Gastroesophageal sphincter (tissue), 4 donors: Measurements from ENCODE around the gene TPGS1. TPM values are rescaled to one million over a fixed set of nuclear protein-coding genes. Genes with fewer than 3 reads are reported as not detected.

Source experiments
- ATAC-seq: fragments of 150-250 bp; one replicate; pipeline ENCODE4 v1.9.1; 2016; ENCODE audit warnings: mild to moderate bottlenecking, moderate library complexity
- H3K27ac ChIP-seq, 4 donors: fragments of 200-600 bp; sonication (generic) in 3 of 4; 1 replicate in 3 of 4; 2 replicates in 1 of 4; pipeline ENCODE4 v1.5.1; 2016 to 2019
- H3K27me3 ChIP-seq: fragments of 200-600 bp; sonication (generic); one replicate; pipeline ENCODE4 v1.5.1; 2019
- H3K36me3 ChIP-seq, 2 donors: fragments of 200-600 bp; sonication (generic); one replicate each; pipeline ENCODE4 v1.5.1; 2019; ENCODE audit warnings: control low read depth in 1 of 2
- H3K4me1 ChIP-seq, 3 donors: fragments of 200-600 bp; sonication (generic); 1 replicate in 2 of 3; 2 replicates in 1 of 3; pipeline ENCODE4 v1.5.1; 2016 to 2019; ENCODE audit warnings: control low read depth in 2 of 3
- H3K4me3 ChIP-seq, 2 donors: fragments of 200-600 bp; sonication (generic); one replicate each; pipeline ENCODE4 v1.5.1; 2019; ENCODE audit warnings: mild to moderate bottlenecking in 1 of 2, moderate library complexity in 1 of 2
- H3K9me3 ChIP-seq, 3 donors: fragments of 200-600 bp; sonication (generic); one replicate each; pipeline ENCODE4 v1.5.1; 2017 to 2019; ENCODE audit warnings: control low read depth in 2 of 3
- EP300 ChIP-seq: sonication (generic); formaldehyde crosslinking; IDR thresholded peaks from one replicate; pipeline ENCODE4 v1.6.1; 2017; ENCODE audit warnings: antibody characterized with exemption, mild to moderate bottlenecking
- POLR2A ChIP-seq, 2 donors: fragments of 450-650 bp; IDR thresholded peaks; one replicate each; pipeline ENCODE4 v1.6.1; 2017; ENCODE audit warnings: antibody characterized with exemption in 2 of 2, mild to moderate bottlenecking in 2 of 2, moderate library complexity in 1 of 2
- POLR2AphosphoS5 ChIP-seq: sonication (generic); formaldehyde crosslinking; IDR thresholded peaks from one replicate; pipeline ENCODE4 v1.6.1; 2017; ENCODE audit warnings: antibody characterized with exemption
- WGBS, 2 donors: methylation state at CpG; one replicate each; pipeline ENCODE4 v1.1.5; 2018; ENCODE audit warnings: low coverage in 1 of 2; 5-methylcytosine and 5-hydroxymethylcytosine counted together
- total RNA-seq, 4 donors: library from RNA; depleted of rRNA; stranded (reverse); fragments of >200 nt; gene quantifications; one replicate each; pipeline ENCODE4 v1.1.0, GENCODE V29; 2016
- TF ChIP-seq, protein P1 (sequence below), 4 experiments: fragments of 200-600 bp in 2 of 4; fragments of 450-650 bp in 2 of 4; sonication (generic) in 1 of 4; IDR thresholded peaks; one replicate each; pipeline ENCODE4 v1.5.1; 2017 to 2019; ENCODE audit warnings: antibody characterized with exemption in 4 of 4, mild to moderate bottlenecking in 2 of 4, moderate library complexity in 2 of 4

Gene TPGS1
- total RNA-seq, 4 donors from 2014 or later: 50.3 to 83.9 (median 69.7) TPM

DNA sequence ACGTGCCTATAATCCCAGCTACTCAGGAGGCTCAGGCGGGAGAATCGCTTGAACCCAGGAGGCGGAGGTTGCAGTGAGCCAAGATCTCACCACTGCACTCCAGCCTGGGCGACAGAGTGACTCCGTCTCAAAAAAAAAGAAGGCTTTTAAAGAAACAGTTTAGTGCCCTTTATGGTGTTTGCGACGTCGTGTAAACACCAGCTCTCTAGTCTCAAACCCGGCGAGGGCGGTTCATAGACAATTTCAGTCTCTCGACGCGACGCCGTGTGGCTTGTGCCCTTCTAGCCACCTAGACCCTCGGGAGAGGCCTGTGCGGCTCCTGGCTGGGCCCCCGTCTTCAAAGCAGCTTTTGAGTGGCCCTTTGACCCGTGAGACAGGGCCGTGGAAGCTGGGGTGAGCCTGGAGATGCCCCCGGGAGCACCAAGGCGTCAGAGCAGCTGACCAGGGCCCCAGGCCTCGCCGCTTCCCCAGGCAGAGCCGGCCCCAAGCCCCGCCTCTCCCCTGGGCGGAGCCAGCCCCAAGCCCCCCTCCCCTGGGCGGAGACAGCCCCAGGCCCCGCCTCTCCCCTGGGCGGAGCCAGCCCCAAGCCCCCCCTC, 16.1 kb upstream of the TPGS1 start:
- no peak overlapping the region for H3K27ac ChIP-seq
- H3K4me3 ChIP-seq: no peak overlapping the region
- TF ChIP-seq POLR2A (IDR thresholded peaks at IDR 0.05): no peak
- no peak for TF ChIP-seq EP300
- no peak for TF ChIP-seq POLR2AphosphoS5
- TF ChIP-seq, protein P1, sequence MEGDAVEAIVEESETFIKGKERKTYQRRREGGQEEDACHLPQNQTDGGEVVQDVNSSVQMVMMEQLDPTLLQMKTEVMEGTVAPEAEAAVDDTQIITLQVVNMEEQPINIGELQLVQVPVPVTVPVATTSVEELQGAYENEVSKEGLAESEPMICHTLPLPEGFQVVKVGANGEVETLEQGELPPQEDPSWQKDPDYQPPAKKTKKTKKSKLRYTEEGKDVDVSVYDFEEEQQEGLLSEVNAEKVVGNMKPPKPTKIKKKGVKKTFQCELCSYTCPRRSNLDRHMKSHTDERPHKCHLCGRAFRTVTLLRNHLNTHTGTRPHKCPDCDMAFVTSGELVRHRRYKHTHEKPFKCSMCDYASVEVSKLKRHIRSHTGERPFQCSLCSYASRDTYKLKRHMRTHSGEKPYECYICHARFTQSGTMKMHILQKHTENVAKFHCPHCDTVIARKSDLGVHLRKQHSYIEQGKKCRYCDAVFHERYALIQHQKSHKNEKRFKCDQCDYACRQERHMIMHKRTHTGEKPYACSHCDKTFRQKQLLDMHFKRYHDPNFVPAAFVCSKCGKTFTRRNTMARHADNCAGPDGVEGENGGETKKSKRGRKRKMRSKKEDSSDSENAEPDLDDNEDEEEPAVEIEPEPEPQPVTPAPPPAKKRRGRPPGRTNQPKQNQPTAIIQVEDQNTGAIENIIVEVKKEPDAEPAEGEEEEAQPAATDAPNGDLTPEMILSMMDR (IDR thresholded peaks at IDR 0.05): no peak
- peaks cover 0 to 36% (median 4%) of the 10 kb centered on the region in 3 donors for H3K4me1 ChIP-seq
- no peaks in the 10 kb centered on the region for H3K36me3 ChIP-seq
- ATAC-seq: no peak
- no peaks in the 10 kb centered on the region for H3K9me3 ChIP-seq
- H3K27me3 ChIP-seq: peaks cover 30% of the 10 kb centered on the region
- 82% methylated on average over 9 of the region's 32 CpGs; no CpG with 5 or more reads in 1 of the 2 donors for WGBS, 2 donors

DNA sequence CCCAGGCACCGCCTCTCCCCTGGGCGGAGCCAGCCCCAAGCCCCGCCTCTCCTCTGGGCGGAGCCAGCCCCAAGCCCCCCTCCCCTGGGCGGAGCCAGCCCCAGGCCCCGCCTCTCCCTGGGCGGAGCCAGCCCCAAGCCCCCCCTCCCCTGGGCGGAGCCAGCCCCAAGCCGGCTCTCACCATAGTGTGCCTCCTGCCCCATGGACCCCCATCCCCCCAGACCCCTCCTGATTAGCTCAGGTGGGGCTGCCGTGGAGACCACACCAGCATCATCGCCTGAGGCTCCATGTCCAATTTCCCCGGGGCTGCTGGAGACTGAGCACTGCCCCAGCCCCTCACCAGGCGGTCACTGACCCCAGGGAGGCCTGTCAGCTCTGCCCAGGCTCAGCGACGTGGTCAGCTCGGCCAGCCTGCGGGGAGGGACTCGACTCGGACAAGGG, 15.2 kb upstream of the TPGS1 start:
- no peaks in the 10 kb centered on the region for H3K36me3 ChIP-seq
- peaks cover 28% of the 10 kb centered on the region for H3K27me3 ChIP-seq
- no peaks in the 10 kb centered on the region for H3K9me3 ChIP-seq
- no peak overlapping the region for H3K4me3 ChIP-seq
- TF ChIP-seq EP300 (no peak), POLR2AphosphoS5 (no peak), POLR2A (IDR thresholded peaks at IDR 0.05) (no peak)
- TF ChIP-seq, protein P1 (IDR thresholded peaks at IDR 0.05): no peak
- WGBS, 2 donors: no CpG with 5 or more reads among the region's 19 CpGs
- ATAC-seq: no peak
- peaks cover 0 to 36% (median 4%) of the 10 kb centered on the region in 3 donors for H3K4me1 ChIP-seq
- H3K27ac ChIP-seq: no peak overlapping the region

DNA sequence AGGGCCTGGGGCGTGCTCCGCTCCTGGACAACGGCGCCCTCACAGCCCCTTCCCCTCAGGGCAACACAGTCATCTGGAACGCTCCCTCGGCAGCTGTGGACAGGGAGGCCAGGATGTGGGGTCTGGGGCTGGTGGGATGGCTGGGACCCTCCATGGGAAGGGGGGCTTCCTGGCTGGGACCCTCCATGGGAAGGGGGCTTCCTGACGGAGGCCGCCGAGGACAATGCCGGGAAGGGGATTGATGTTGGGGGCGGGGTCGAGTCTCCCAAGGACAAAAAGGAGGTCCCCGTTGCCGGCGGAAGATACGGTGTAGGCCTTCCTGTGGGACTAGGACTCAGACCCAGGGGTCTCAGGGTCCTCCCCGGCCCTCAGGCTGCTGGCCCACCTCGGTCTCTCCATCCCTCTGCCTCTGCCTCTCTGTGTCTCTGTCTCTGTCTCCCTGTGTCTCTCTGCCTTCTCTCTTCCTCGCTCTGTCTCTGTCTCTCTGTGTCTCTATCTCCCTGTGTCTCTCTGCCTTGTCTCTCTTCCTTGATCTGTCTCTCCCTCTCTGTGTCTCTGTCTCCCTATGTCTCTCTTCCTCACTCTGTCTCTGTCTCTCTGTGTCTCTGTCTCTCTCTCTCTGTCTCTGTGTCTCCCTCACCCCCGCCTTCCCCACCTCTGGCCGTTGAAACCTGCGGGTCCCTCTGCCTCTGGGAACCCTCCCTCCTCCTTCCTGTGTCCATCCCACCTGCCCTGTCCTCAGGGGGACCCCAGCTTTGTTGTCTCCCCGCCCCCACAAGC, 13.7 kb upstream of the TPGS1 start:
- WGBS, 2 donors: 73 to 76% methylated on average over 8 to 10 of the region's 23 CpGs

DNA sequence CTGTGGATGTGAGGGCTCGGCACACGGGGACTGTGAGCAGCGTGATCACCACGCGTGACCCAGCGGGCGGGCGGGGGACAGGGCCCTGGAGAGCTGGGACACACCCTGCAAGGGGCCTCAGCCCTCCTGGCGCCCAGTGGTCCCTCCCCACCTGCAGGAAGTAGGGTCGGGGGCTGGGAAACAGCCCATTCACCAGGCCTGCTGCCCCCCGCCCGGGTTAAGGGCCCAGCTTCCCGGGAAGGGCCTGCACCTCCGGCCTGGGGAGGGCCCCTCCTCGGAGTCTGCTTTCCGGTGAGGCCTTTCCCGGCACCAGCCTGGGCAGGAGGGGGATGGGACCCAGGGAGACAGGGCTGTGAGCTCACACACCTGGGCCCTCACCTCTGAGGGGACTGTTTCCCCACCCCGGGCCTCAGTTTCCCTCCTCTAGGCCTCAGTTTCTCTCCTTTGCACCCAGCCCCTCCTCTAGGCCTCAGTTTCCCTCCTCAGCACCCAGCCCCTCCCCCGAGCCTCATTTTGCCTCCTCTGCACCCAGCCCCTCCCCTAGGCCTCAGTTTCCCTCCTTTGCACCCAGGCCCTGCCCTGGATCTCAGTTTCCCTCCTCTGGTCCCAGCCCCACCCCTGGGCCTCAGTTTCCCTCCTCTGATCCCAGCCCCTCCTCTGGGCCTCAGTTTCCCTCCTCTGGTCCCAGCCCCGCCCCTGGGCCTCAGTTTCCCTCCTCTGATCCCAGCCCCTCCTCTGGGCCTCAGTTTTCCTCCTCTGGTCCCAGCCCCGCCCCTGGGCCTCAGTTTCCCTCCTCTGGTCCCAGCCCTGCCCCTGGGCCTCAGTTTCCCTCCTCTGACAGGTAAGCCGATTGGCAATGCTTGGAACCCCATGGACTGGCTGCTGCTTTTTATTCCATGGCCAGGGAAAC, 12.9 kb upstream of the TPGS1 start:
- no peak for TF ChIP-seq EP300
- no peak for TF ChIP-seq POLR2AphosphoS5
- TF ChIP-seq, protein P1 (IDR thresholded peaks at IDR 0.05): no peak
- TF ChIP-seq POLR2A (IDR thresholded peaks at IDR 0.05): no peak
- no peaks in the 10 kb centered on the region for H3K36me3 ChIP-seq
- WGBS, 2 donors: 57% methylated on average over 8 of the region's 22 CpGs; no CpG with 5 or more reads in 1 of the 2 donors

More for the DNA sequence above, 13.7 kb upstream of the TPGS1 start:
- H3K9me3 ChIP-seq: no peaks in the 10 kb centered on the region
- no peak overlapping the region for H3K4me3 ChIP-seq
- H3K27ac ChIP-seq: no peak overlapping the region
- H3K27me3 ChIP-seq: peaks cover 40% of the 10 kb centered on the region
- H3K36me3 ChIP-seq: no peaks in the 10 kb centered on the region
- no peak for TF ChIP-seq EP300
- no peak for ATAC-seq
- peaks cover 0 to 39% (median 12%) of the 10 kb centered on the region in 3 donors for H3K4me1 ChIP-seq

DNA sequence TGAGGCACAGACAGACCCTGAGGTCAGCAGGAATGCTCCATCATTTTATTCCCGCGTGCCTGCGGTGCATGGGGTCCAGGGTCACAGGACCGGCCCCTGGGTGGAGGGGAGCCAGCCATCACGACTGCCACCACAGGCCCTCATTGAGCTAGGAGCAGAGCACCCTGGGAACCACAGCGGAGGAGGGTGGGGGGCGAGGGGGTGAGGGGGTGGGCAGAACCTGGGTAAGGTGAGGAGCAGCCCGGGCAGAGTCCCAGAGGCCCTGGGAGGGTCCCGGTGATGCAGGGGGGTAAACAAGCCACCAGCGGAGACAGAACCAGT, 12.3 kb upstream of the TPGS1 start:
- no CpG with 5 or more reads among the region's 10 CpGs for whole genome bisulfite sequencing, 2 donors
- no peak overlapping the region for H3K27ac ChIP-seq
- ATAC-seq: no peak
- H3K4me3 ChIP-seq: no peak overlapping the region
- H3K4me1 ChIP-seq: peaks cover 0 to 32% (median 8%) of the 10 kb centered on the region in 3 donors
- no peaks in the 10 kb centered on the region for H3K36me3 ChIP-seq
- TF ChIP-seq POLR2AphosphoS5: no peak
- TF ChIP-seq EP300: no peak
- TF ChIP-seq, protein P1 (IDR thresholded peaks at IDR 0.05): no peak
- no peak for TF ChIP-seq POLR2A (IDR thresholded peaks at IDR 0.05)
- H3K27me3 ChIP-seq: peaks cover 55% of the 10 kb centered on the region
- no peaks in the 10 kb centered on the region for H3K9me3 ChIP-seq

More for the DNA sequence above, 12.9 kb upstream of the TPGS1 start:
- H3K4me1 ChIP-seq: peaks cover 0 to 38% (median 11%) of the 10 kb centered on the region in 3 donors
- H3K27ac ChIP-seq: no peak overlapping the region
- H3K4me3 ChIP-seq: no peak overlapping the region
- no peaks in the 10 kb centered on the region for H3K9me3 ChIP-seq
- ATAC-seq: no peak
- H3K27me3 ChIP-seq: peaks cover 49% of the 10 kb centered on the region
